PFSK-1 (cell line): ENCODE results near the gene LIX1.

Source experiments
- POLR2AphosphoS5 ChIP-seq: IDR thresholded peaks from 2 replicates; pipeline ENCODE4 v1.6.1; 2012; ENCODE audit warnings: low read depth, mild to moderate bottlenecking, control low read depth, low read length, moderate library complexity
- REST ChIP-seq, 2 experiments: IDR thresholded peaks; 2 replicates each; pipeline versions ENCODE4 v1.6.1 to v1.8.0; 2011 to 2012; ENCODE audit warnings: low read depth in 2 of 2, low read length in 2 of 2, control low read depth in 1 of 2, inconsistent platforms in 1 of 2, mild to moderate bottlenecking in 1 of 2, moderate library complexity in 1 of 2; ENCODE audit not compliant: insufficient read depth in 1 of 2
- SIN3A ChIP-seq: IDR thresholded peaks from 2 replicates; pipeline ENCODE4 v1.6.1; 2012; ENCODE audit warnings: mild to moderate bottlenecking, low read length, moderate library complexity, borderline replicate concordance; ENCODE audit not compliant: insufficient read depth
- TAF1 ChIP-seq: IDR thresholded peaks from 2 replicates; pipeline ENCODE4 v1.6.1; 2012; ENCODE audit warnings: low read length, control low read depth, borderline replicate concordance; ENCODE audit not compliant: insufficient read depth

- TF ChIP-seq POLR2AphosphoS5 = no peak
- no peak for TF ChIP-seq SIN3A
- TF ChIP-seq REST (IDR thresholded peaks at IDR 0.05; ENCODE audit: insufficient read depth in 1 of 2, low read depth in 2 of 2, low read length in 2 of 2) = no peak
- TF ChIP-seq TAF1 = no peak
Measured at GRCh38 chr5:97093193-97093592, 49.2 kb downstream of the LIX1 start.
